H9 (cell line): ENCODE data around the gene MCL1. TPM values are rescaled to one million over a fixed set of nuclear protein-coding genes. Genes with fewer than 3 reads are reported as not detected.

Experiments used
- DNase-seq: peaks from one replicate; pipeline ENCODE4 v3.0.0-alpha.2; 2017
- H2AFZ ChIP-seq: one replicate; pipeline ENCODE4 v1.6.1; 2013; ENCODE audit warnings: mild to moderate bottlenecking, low read length, control low read depth, moderate library complexity
- H2AK5ac ChIP-seq: 2 replicates; pipeline ENCODE4 v1.6.1; 2013; ENCODE audit warnings: low read length, control low read depth, mixed read lengths; ENCODE audit not compliant: insufficient read length
- H2BK120ac ChIP-seq: one replicate; pipeline ENCODE4 v1.6.1; 2013; ENCODE audit warnings: low read depth, mild to moderate bottlenecking, low read length, control low read depth, inconsistent platforms; ENCODE audit not compliant: poor library complexity, severe bottlenecking
- H2BK12ac ChIP-seq: 2 replicates; pipeline ENCODE4 v1.6.1; 2013; ENCODE audit warnings: low read length, control low read depth, mixed read lengths, low read depth; ENCODE audit not compliant: insufficient read length
- H2BK15ac ChIP-seq: 2 replicates; pipeline ENCODE4 v1.6.1; 2013; ENCODE audit warnings: low read depth, low read length, control low read depth
- H2BK20ac ChIP-seq: one replicate; pipeline ENCODE4 v1.6.1; 2013; ENCODE audit warnings: low read depth, mild to moderate bottlenecking, low read length, control low read depth, inconsistent platforms; ENCODE audit not compliant: poor library complexity, severe bottlenecking
- H2BK5ac ChIP-seq: 2 replicates; pipeline ENCODE4 v1.6.1; 2013; ENCODE audit warnings: low read length, control low read depth, mixed read lengths; ENCODE audit not compliant: insufficient read length
- H3K14ac ChIP-seq: 2 replicates; pipeline ENCODE4 v1.6.1; 2013; ENCODE audit warnings: low read length, control low read depth; ENCODE audit not compliant: insufficient read depth
- H3K18ac ChIP-seq: 2 replicates; pipeline ENCODE4 v1.6.1; 2013; ENCODE audit warnings: low read depth, mild to moderate bottlenecking, mixed read lengths, low read length, control low read depth; ENCODE audit not compliant: insufficient read length
- H3K23ac ChIP-seq: 2 replicates; pipeline ENCODE4 v1.6.1; 2013; ENCODE audit warnings: low read length, control low read depth, mixed read lengths, low read depth; ENCODE audit not compliant: insufficient read length
- H3K23me2 ChIP-seq: 2 replicates; pipeline ENCODE4 v1.6.1; 2013; ENCODE audit warnings: low read depth, mild to moderate bottlenecking, mixed read lengths, low read length, control low read depth; ENCODE audit not compliant: insufficient read length, poor library complexity, severe bottlenecking
- H3K27ac ChIP-seq: 2 replicates; pipeline ENCODE4 v1.5.1; 2013; ENCODE audit warnings: low read length, control low read depth, mixed read lengths, low read depth; ENCODE audit not compliant: insufficient read length
- H3K27me3 ChIP-seq: 2 replicates; pipeline ENCODE4 v1.6.1; 2013; ENCODE audit warnings: low read length, control low read depth, inconsistent platforms; ENCODE audit not compliant: insufficient read depth
- H3K4ac ChIP-seq: 2 replicates; pipeline ENCODE4 v1.6.1; 2013; ENCODE audit warnings: low read depth, mild to moderate bottlenecking, control low read depth, inconsistent platforms, low read length, moderate library complexity
- H3K4me1 ChIP-seq: 2 replicates; pipeline ENCODE4 v1.6.1; 2013; ENCODE audit warnings: low read length, control low read depth, inconsistent platforms; ENCODE audit not compliant: insufficient read depth
- H3K4me2 ChIP-seq: 2 replicates; pipeline ENCODE4 v1.6.1; 2013; ENCODE audit warnings: low read length, control low read depth, mixed read lengths; ENCODE audit not compliant: insufficient read length, insufficient read depth
- H3K56ac ChIP-seq: 2 replicates; pipeline ENCODE4 v1.6.1; 2013; ENCODE audit warnings: low read depth, mild to moderate bottlenecking, mixed read lengths, low read length, control low read depth; ENCODE audit not compliant: insufficient read length
- H3K79me1 ChIP-seq: 2 replicates; pipeline ENCODE4 v1.6.1; 2013; ENCODE audit warnings: low read depth, mild to moderate bottlenecking, moderate library complexity, low read length, control low read depth, inconsistent platforms; ENCODE audit not compliant: insufficient read depth, poor library complexity, severe bottlenecking
- H3K79me2 ChIP-seq: 2 replicates; pipeline ENCODE4 v1.6.1; 2013; ENCODE audit warnings: low read length, control low read depth, inconsistent platforms; ENCODE audit not compliant: insufficient read depth
- H3K9ac ChIP-seq: 2 replicates; pipeline ENCODE4 v1.6.1; 2013; ENCODE audit warnings: low read length, control low read depth, mixed read lengths; ENCODE audit not compliant: insufficient read length; ENCODE audit errors: extremely low read depth
- H3K9me3 ChIP-seq: one replicate; pipeline ENCODE4 v1.6.1; 2013; ENCODE audit warnings: low read depth, low read length, inconsistent platforms; ENCODE audit not compliant: control insufficient read depth
- H3T11ph ChIP-seq: one replicate; pipeline ENCODE4 v1.6.1; 2013; ENCODE audit warnings: mild to moderate bottlenecking, low read length, control low read depth, inconsistent platforms
- H4K20me1 ChIP-seq: one replicate; pipeline ENCODE4 v1.6.1; 2013; ENCODE audit not compliant: control insufficient read depth, insufficient read length, insufficient read depth
- H4K5ac ChIP-seq: 2 replicates; pipeline ENCODE4 v1.6.1; 2013; ENCODE audit warnings: low read depth, mild to moderate bottlenecking, mixed read lengths, low read length, control low read depth; ENCODE audit not compliant: insufficient read length
- H4K8ac ChIP-seq: replicated peaks from 2 replicates; pipeline ENCODE4 v1.6.1; 2013; ENCODE audit warnings: low read length, control low read depth, mixed read lengths, low read depth; ENCODE audit not compliant: insufficient read length
- H4K91ac ChIP-seq: 2 replicates; pipeline ENCODE4 v1.6.1; 2013; ENCODE audit warnings: low read depth, mild to moderate bottlenecking, moderate library complexity, mixed read lengths, low read length, control low read depth; ENCODE audit not compliant: insufficient read length
- H3K27ac Mint-ChIP-seq, 3 experiments: 2 replicates in 2 of 3; 3 replicates in 1 of 3; pipeline ENCODE4 v1.8.0; 2020 to 2021; ENCODE audit warnings: mixed read lengths in 3 of 3, mild to moderate bottlenecking in 1 of 3, moderate library complexity in 1 of 3
- H3K27me3 Mint-ChIP-seq: 2 replicates; pipeline ENCODE4 v1.8.0; 2021; ENCODE audit warnings: low read depth, mild to moderate bottlenecking, moderate library complexity, mixed read lengths
- H3K36me3 Mint-ChIP-seq, 3 experiments: 2 replicates in 2 of 3; 3 replicates in 1 of 3; pipeline ENCODE4 v1.8.0; 2020 to 2021; ENCODE audit warnings: low read depth in 3 of 3, mixed read lengths in 3 of 3; ENCODE audit not compliant: insufficient read depth in 1 of 3
- H3K4me1 Mint-ChIP-seq, 2 experiments: 2 replicates each; pipeline ENCODE4 v1.8.0; 2020; ENCODE audit warnings: mixed read lengths in 2 of 2
- H3K4me3 Mint-ChIP-seq, 2 experiments: 2 replicates in 1 of 2; 3 replicates in 1 of 2; pipeline ENCODE4 v1.8.0; 2020 to 2021; ENCODE audit warnings: mild to moderate bottlenecking in 2 of 2, mixed read lengths in 2 of 2, moderate library complexity in 1 of 2
- H3K9me3 Mint-ChIP-seq, 2 experiments: 2 replicates in 1 of 2; 3 replicates in 1 of 2; pipeline ENCODE4 v1.8.0; 2020; ENCODE audit warnings: mild to moderate bottlenecking in 2 of 2, mixed read lengths in 2 of 2, moderate library complexity in 1 of 2
- WGBS: extraction: QIAGEN DNeasy Blood & Tissue Kit; methylation state at CpG from one replicate; pipeline ENCODE4 v1.1.7; 2013; ENCODE audit warnings: missing lambda C conversion rate, low lambda C conversion rate, mixed read lengths; ENCODE audit not compliant: insufficient read length; ENCODE audit errors: extremely low coverage; 5-methylcytosine and 5-hydroxymethylcytosine counted together
- total RNA-seq: library from RNA; stranded (reverse); gene quantifications from 2 replicates; pipeline ENCODE4 v1.2.1, GENCODE V29; 2021
- TF ChIP-seq, protein P1 (sequence below): fragments of 200-600 bp; sonication (generic); conservative IDR thresholded peaks from 3 replicates; pipeline ENCODE4 v1.8.0; 2021; ENCODE audit warnings: antibody characterized with exemption, mild to moderate bottlenecking

The MCL1 gene
- total RNA-seq, 1 experiment from 2014 or later: 247 TPM

DNA sequence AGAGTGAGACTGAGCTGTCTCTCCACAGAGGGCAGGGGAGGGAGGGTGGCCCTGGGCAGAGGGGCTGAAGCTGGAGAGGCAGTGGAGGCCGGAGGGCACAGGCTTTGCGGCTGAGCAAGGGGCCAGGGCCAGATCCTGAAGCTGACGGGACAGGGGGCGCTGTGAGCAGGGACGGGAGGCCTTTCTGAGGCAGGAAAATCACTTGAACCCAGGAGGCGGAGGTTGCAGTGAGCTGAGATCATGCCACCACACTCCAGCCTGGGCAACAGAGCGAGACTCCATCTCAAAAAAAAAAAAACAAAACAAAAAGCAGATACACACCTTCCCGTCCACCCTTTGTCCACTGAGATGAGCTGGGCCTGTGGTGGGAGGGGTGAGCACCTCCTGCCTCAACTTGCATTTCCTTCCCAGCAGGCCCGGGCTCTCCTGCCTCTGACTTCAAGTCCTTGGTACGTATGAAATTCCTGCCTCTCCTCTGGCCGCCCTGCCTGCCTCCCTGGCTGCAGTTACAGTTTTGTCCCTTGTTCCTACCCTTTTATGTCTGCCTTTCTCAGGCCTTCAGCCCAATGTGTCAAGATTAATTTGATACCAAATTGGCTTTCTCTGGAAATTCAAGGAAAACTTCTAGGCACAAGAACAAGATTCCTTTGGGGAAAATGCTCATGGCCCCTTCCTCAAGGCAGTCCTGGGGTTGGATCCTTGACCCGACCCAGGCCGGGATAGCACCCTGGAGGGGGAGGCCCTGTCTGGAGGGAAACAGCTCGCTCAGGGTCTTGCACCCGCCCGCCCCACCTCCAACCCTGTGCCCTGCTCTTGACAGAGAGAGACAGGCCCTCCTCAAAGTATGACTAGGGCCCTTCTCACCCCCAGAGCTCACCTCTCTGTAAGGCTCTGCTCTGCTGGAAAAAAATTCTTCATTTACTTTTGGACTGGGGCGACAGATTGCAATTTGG lies 41.4 kb downstream of the MCL1 start:
- H3K27ac Mint-ChIP-seq: peak overlapping the region; percentile 24 to 83 (median 76); a peak in 5 of 7 replicates
- H2AFZ ChIP-seq: no peak overlapping the region
- H4K5ac ChIP-seq: no peak overlapping the region
- no peak overlapping the region for H3K4me2 ChIP-seq
- H3K27me3 ChIP-seq: no peaks in the 10 kb centered on the region
- H3T11ph ChIP-seq: no peak overlapping the region
- no peaks in the 10 kb centered on the region for H4K20me1 ChIP-seq
- H2BK20ac ChIP-seq: no peak overlapping the region
- WGBS: no CpG with 5 or more reads among the region's 17 CpGs
- no peaks in the 10 kb centered on the region for H3K36me3 Mint-ChIP-seq
- H3K79me1 ChIP-seq: no peaks in the 10 kb centered on the region
- H3K4ac ChIP-seq: no peak overlapping the region
- TF ChIP-seq, protein P1, sequence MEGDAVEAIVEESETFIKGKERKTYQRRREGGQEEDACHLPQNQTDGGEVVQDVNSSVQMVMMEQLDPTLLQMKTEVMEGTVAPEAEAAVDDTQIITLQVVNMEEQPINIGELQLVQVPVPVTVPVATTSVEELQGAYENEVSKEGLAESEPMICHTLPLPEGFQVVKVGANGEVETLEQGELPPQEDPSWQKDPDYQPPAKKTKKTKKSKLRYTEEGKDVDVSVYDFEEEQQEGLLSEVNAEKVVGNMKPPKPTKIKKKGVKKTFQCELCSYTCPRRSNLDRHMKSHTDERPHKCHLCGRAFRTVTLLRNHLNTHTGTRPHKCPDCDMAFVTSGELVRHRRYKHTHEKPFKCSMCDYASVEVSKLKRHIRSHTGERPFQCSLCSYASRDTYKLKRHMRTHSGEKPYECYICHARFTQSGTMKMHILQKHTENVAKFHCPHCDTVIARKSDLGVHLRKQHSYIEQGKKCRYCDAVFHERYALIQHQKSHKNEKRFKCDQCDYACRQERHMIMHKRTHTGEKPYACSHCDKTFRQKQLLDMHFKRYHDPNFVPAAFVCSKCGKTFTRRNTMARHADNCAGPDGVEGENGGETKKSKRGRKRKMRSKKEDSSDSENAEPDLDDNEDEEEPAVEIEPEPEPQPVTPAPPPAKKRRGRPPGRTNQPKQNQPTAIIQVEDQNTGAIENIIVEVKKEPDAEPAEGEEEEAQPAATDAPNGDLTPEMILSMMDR: peak; percentile 66
- no peak overlapping the region for H2BK5ac ChIP-seq
- H3K4me1 Mint-ChIP-seq: peaks cover 8 to 20% of the 10 kb centered on the region in 2 experiments
- no peaks in the 10 kb centered on the region for H3K27me3 Mint-ChIP-seq
- H3K14ac ChIP-seq: peak overlapping the region; percentile 48; the same call in 1 of the 2 replicates
- H3K23ac ChIP-seq: no peak overlapping the region
- H3K18ac ChIP-seq: no peak overlapping the region
- no peaks in the 10 kb centered on the region for H3K9me3 ChIP-seq
- H3K9ac ChIP-seq: no peak overlapping the region
- no peak overlapping the region for H2AK5ac ChIP-seq
- no peak overlapping the region for H3K56ac ChIP-seq
- no peaks in the 10 kb centered on the region for H3K23me2 ChIP-seq
- H4K91ac ChIP-seq: no peak overlapping the region
- no peak overlapping the region for H3K27ac ChIP-seq
- no peak overlapping the region for H2BK12ac ChIP-seq
- H2BK120ac ChIP-seq: no peak overlapping the region
- no peaks in the 10 kb centered on the region for H3K9me3 Mint-ChIP-seq
- no peak overlapping the region for H2BK15ac ChIP-seq
- peak; percentile 82 for DNase-seq
- H3K4me3 Mint-ChIP-seq: peak overlapping the region in 1 of 2 experiments; percentile 42; a peak in 1 of 5 replicates
- H4K8ac ChIP-seq: no peak overlapping the region
- no peaks in the 10 kb centered on the region for H3K79me2 ChIP-seq
- H3K4me1 ChIP-seq: no peaks in the 10 kb centered on the region; the same call in 1 of the 2 replicates
